SK-N-SH treated with all-trans-retinoic acid at 6 μM for 48 hours (cell line): ENCODE results near the gene CLTC.

ENCODE experiments used
- ATAC-seq: fragments of 200-7000 bp; cut with Tn5 transposase; 3 replicates; pipeline ENCODE4 v1.9.1; 2020; ENCODE audit warnings: mild to moderate bottlenecking, moderate library complexity
- ARNTL ChIP-seq: fragments of 450-650 bp; formaldehyde crosslinking; IDR thresholded peaks from 2 replicates; pipeline ENCODE4 v1.5.0; 2020; ENCODE audit warnings: low read depth, mild to moderate bottlenecking, moderate library complexity, borderline replicate concordance
- BACH2 ChIP-seq: fragments of 250-450 bp; sonication (Bioruptor Pico); IDR thresholded peaks from 2 replicates; pipeline ENCODE4 v1.9.0; 2021; ENCODE audit warnings: mild to moderate bottlenecking, borderline replicate concordance
- CREB5 ChIP-seq: fragments of 250-450 bp; sonication (Bioruptor Pico); IDR thresholded peaks from 2 replicates; pipeline ENCODE4 v1.5.1; 2020; ENCODE audit warnings: low read depth, mild to moderate bottlenecking, moderate library complexity
- CSDC2 ChIP-seq: fragments of 250-450 bp; sonication (Bioruptor Pico); IDR thresholded peaks from 2 replicates; pipeline ENCODE4 v1.5.0; 2020; ENCODE audit warnings: mild to moderate bottlenecking, moderate library complexity
- CSRNP3 ChIP-seq: fragments of 250-450 bp; sonication (Bioruptor Pico); IDR thresholded peaks from 2 replicates; pipeline ENCODE4 v1.5.1; 2021; ENCODE audit warnings: mild to moderate bottlenecking, moderate library complexity
- ESRRG ChIP-seq: fragments of 250-450 bp; sonication (Bioruptor Pico); IDR thresholded peaks from 2 replicates; pipeline ENCODE4 v1.6.1; 2021; ENCODE audit warnings: mild to moderate bottlenecking
- GLIS3 ChIP-seq: fragments of 250-450 bp; sonication (Bioruptor Pico); IDR thresholded peaks from 2 replicates; pipeline ENCODE4 v1.5.0; 2020; ENCODE audit warnings: mild to moderate bottlenecking, moderate library complexity
- OSR1 ChIP-seq: fragments of 250-450 bp; sonication (Bioruptor Pico); IDR thresholded peaks from 2 replicates; pipeline ENCODE4 v1.8.0; 2022; ENCODE audit warnings: moderate library complexity, mild to moderate bottlenecking, inconsistent platforms
- PATZ1 ChIP-seq: fragments of 250-450 bp; sonication (Bioruptor Pico); IDR thresholded peaks from 2 replicates; pipeline ENCODE4 v1.8.0; 2020; ENCODE audit warnings: mild to moderate bottlenecking, moderate library complexity, borderline replicate concordance
- POU6F1 ChIP-seq: fragments of 250-450 bp; sonication (Bioruptor Pico); IDR thresholded peaks from 2 replicates; pipeline ENCODE4 v1.8.0; 2021; ENCODE audit warnings: low read depth, mild to moderate bottlenecking, moderate library complexity, borderline replicate concordance
- PPARA ChIP-seq: fragments of 250-450 bp; sonication (Bioruptor Pico); IDR thresholded peaks from 2 replicates; pipeline ENCODE4 v1.5.0; 2020; ENCODE audit warnings: mild to moderate bottlenecking, borderline replicate concordance
- RARB ChIP-seq: fragments of 250-450 bp; sonication (Bioruptor Pico); IDR thresholded peaks from 2 replicates; pipeline ENCODE4 v1.8.0; 2021; ENCODE audit warnings: mild to moderate bottlenecking, moderate library complexity
- SNAI2 ChIP-seq: fragments of 250-450 bp; sonication (Bioruptor Pico); IDR thresholded peaks from 2 replicates; pipeline ENCODE4 v1.5.0; 2020; ENCODE audit warnings: mild to moderate bottlenecking, moderate library complexity
- TCF4 ChIP-seq: fragments of 250-450 bp; sonication (Bioruptor Pico); IDR thresholded peaks from 2 replicates; pipeline ENCODE4 v1.8.0; 2021; ENCODE audit warnings: mild to moderate bottlenecking, moderate library complexity, borderline replicate concordance
- TOX ChIP-seq: fragments of 250-450 bp; sonication (Bioruptor Pico); IDR thresholded peaks from 2 replicates; pipeline ENCODE4 v1.8.0; 2021; ENCODE audit warnings: mild to moderate bottlenecking, moderate library complexity, borderline replicate concordance
- TSHZ2 ChIP-seq: fragments of 250-450 bp; sonication (Bioruptor Pico); IDR thresholded peaks from 2 replicates; pipeline ENCODE4 v1.5.0; 2020; ENCODE audit warnings: mild to moderate bottlenecking, moderate library complexity
- ZC3H10 ChIP-seq: fragments of 250-450 bp; sonication (Bioruptor Pico); IDR thresholded peaks from 2 replicates; pipeline ENCODE4 v1.5.1; 2021; ENCODE audit warnings: mild to moderate bottlenecking, moderate library complexity
- ZNF565 ChIP-seq: fragments of 450-650 bp; formaldehyde crosslinking; conservative IDR thresholded peaks from 2 replicates; pipeline ENCODE4 v1.5.0; 2020; ENCODE audit warnings: low read depth, mild to moderate bottlenecking, moderate library complexity
- ZNF70 ChIP-seq: fragments of 450-650 bp; formaldehyde crosslinking; IDR thresholded peaks from 2 replicates; pipeline ENCODE4 v1.5.0; 2020; ENCODE audit warnings: mild to moderate bottlenecking, moderate library complexity
- ZNF8 ChIP-seq: fragments of 450-650 bp; formaldehyde crosslinking; IDR thresholded peaks from 2 replicates; pipeline ENCODE4 v1.5.0; 2020; ENCODE audit warnings: mild to moderate bottlenecking, moderate library complexity

CLTC gene

GRCh38 chr17:59621771-59622170, 2.1 kb downstream of the CLTC start:
- TF ChIP-seq PPARA (CRISPR knock-in tag) (no peak), TOX (CRISPR knock-in tag) (no peak), ZC3H10 (CRISPR knock-in tag) (no peak), CSDC2 (CRISPR knock-in tag) (no peak), ZNF70 (CRISPR knock-in tag) (no peak), TSHZ2 (CRISPR knock-in tag) (no peak), POU6F1 (CRISPR knock-in tag) (no peak), CREB5 (no peak), OSR1 (CRISPR knock-in tag) (no peak; the same call in 1 of the 2 replicates), ZNF565 (CRISPR knock-in tag) (no peak), TCF4 (no peak), SNAI2 (CRISPR knock-in tag) (no peak), ZNF8 (CRISPR knock-in tag) (no peak)
- no peak for ATAC-seq

GRCh38 chr17:59623151-59623550, 3.5 kb downstream of the CLTC start:
- no peak for TF ChIP-seq ESRRG (CRISPR knock-in tag)
- no peak for ATAC-seq

- TF ChIP-seq ZNF70 (CRISPR knock-in tag) = no peak
- no peak for TF ChIP-seq BACH2 (CRISPR knock-in tag)
- no peak for TF ChIP-seq RARB (CRISPR knock-in tag)
- TF ChIP-seq ZC3H10 (CRISPR knock-in tag) = no peak
- no peak for TF ChIP-seq CSRNP3 (CRISPR knock-in tag)
- TF ChIP-seq TSHZ2 (CRISPR knock-in tag) = no peak
- TF ChIP-seq PATZ1 (CRISPR knock-in tag) = no peak
- no peak for TF ChIP-seq ZNF8 (CRISPR knock-in tag)
- TF ChIP-seq ARNTL (CRISPR knock-in tag) = no peak
- TF ChIP-seq GLIS3 (CRISPR knock-in tag) = no peak
- TF ChIP-seq ESRRG (CRISPR knock-in tag) = no peak
- no peak for ATAC-seq
These were observed 7.1 kb downstream of the CLTC start for GRCh38 chr17:59626756-59627155.
